SIG-M5 (cell line): Measurements from ENCODE around the gene ZNF81.
"Not testable (repeated sequence)": the region's sequence is repeated elsewhere in the genome, so short reads cannot be mapped to it uniquely, and the experiment has no call there.

ENCODE experiments used
- DNase-seq: peaks from one replicate; lab custom pipeline; 2025; lab: John Stamatoyannopoulos, UW

Gene ZNF81

DNA sequence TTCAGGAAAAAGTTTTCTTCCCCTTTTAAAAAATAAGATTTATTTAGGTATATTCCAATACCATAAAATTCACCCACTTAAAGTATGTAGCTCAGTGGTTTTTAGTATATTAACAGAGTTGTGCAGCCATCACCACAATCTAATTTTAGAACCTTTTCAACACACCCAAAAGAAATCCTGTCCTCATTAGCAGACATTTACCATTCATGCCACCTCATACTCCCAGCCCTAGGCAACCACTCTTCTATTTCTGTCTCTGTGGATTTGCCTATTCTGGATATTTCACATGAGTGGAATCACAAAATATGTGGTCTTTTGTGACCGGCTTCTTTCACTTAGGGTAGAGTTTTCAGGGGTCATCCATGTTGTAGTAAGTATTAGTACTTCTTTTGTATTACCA lies 7.4 kb downstream of the ZNF81 start:
- DNase-seq = no peak

DNA sequence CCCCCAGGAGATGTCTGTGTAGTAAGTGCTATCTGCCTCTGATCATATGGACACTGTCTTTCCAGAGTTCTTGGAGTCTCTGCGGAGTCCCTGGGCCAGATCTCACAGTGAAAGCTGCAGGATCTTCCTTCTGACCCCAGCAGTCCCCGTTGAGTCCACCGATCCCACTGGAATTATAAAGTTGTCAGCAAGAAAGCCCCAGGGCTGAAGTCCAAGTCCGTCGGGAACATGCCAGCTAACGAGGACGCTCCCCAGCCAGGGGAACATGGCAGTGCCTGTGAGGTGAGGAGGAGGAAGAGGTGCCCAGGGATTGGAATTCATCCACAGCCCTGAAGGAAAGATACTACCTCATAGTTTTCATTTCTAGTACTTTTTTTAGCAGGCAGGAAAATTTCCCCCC lies 9.3 kb downstream of the ZNF81 start:
- no peak for DNase-seq

DNA sequence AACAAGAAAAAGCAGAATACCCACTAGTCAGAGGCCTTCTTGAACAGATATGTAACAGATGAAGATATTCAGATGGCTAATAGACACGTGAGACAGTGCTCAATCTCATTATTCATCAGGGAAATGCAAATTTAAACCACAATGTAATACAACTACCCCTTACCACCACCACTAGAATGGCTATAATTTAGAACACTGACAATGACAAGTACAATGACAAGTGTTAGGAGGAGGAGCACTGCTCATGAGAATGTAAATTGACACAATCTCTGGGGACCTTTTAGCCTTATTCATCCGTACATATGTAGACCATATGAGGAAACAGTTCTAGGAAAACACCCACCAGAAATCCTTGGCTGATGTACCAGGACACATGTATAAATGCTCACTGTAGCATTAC lies 13.1 kb downstream of the ZNF81 start:
- DNase-seq = no peak

DNA sequence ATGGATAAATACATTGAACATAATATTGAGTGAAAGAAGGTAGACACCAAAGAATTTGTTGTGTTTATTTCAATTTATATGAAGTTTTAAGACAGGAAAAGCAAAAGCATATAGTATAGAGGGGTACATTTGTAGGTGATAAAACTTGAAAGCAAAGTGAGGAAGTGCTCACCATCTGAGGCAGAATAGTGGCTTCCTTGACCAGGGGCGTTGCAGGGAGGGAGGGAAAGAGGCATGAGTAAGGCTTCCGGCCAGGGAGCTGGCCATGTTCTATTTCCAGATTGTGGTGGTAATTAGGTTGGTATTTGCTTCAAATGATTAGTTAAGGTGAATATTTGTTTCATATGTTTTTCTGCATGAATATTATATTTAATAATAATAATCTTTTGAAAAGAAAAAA lies 13.7 kb downstream of the ZNF81 start:
- DNase-seq = not testable (repeated sequence)

DNA sequence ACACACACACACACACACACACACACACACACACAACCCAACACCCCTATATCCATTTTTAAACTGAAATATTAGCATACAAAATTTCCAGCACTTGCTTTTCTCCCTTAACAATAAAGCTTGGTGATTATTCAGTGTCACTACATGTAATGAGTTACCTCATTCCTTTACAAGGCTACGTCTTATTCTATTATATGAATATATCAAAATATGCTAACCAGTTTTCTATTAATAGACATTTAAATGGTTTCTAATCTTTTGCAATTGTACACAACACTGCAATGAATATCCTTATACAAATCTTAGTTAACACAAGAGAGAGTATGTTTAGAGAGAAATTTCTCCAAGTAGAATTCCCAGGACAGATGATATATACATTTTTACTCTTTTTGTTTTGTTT lies 14.2 kb downstream of the ZNF81 start:
- no peak for DNase-seq

DNA sequence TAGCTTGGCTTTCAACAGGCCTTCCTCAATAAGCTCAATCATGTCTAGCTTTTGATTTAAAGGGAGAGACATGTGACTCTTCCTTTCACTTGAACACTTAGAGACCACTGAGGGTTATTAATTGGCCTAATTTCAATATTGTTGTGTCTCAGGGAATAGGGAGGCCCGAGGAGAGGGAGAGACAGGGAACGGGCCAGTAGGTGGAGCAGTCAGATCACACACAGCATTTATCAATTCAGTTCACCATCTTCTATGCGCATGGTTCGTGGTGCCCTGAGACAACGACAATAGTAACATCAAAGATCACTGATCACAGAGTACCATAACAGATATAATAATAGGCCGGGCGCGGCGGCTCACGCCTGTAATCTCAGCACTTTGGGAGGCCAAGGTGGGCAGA lies 17.8 kb downstream of the ZNF81 start:
- DNase-seq = no peak

DNA sequence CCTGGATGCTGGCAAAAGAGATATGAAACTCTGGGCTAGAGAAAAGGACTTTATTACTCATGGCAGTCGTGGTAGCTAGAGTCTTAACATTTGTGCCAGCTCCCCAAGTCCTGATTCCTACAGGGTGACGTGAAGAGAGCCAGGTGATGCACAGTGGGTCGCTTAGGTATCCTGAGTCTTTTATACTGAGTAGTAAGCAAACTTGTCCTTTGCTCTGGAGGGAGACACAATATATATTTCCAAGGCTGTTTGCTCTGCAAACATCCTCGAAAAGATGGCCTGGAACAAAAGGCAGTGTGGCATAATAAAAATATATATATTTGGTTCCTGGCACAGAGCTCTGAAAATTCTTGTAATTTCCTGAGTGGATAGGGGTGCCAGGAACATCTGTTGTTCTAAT lies 23.0 kb downstream of the ZNF81 start:
- no peak for DNase-seq

DNA sequence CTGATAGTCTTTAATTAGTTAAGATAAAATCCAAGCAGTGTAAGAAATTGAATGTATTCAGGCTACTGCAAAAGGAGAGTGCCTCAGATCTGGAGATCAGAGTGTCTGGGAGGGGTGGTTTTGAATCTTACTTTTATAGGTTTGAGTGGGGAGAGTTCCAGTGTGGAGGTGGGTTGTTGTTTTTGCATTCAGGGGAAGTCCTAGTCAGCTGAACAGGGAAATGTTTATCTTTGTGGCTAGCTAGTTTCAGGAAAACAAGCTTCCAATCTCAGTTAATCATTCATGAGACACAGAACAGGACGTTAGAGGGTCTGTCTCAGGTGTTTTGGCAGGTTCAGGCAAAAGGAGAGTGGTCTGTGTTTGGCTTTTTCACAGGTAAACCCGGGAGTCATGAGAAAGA lies 26.0 kb downstream of the ZNF81 start:
- DNase-seq = no peak

DNA sequence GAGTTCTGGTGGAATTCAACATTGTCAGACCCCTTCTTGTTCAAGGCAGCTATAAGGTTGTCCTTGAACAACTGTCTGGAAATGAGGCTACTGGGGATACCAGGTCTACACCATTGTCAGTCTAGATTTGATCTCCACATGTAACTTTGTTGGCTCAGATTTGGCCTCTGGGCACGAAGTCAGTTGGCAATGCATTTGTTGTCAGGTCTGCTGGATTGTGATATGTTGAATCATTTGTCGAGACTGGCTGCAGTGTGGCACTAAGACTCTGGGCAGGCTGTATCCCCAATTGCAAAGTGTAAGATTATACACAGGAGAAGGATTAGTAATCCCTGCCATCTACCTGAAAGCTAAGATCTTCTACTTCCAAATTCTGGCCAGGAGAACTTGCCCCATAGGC lies 26.5 kb downstream of the ZNF81 start:
- DNase-seq = no peak

DNA sequence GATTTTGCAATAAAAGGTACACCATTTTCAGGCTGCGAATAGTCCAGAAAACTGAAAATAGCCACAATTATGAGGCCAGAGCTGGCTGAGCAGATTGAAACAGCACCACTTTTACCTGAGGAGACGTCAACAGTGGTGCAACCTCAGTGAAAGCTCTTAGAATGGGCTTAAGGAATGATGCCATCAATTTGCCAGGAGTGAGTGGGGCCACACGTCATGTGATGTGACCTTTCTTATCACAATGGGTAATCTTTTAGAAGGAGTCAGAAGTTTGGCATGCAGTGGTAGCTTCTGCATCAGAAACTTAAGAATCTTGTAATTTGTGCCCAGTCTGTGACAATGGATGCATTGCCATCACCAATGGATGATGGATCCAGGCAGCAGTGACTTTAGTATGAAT lies 27.6 kb downstream of the ZNF81 start:
- DNase-seq = no peak

DNA sequence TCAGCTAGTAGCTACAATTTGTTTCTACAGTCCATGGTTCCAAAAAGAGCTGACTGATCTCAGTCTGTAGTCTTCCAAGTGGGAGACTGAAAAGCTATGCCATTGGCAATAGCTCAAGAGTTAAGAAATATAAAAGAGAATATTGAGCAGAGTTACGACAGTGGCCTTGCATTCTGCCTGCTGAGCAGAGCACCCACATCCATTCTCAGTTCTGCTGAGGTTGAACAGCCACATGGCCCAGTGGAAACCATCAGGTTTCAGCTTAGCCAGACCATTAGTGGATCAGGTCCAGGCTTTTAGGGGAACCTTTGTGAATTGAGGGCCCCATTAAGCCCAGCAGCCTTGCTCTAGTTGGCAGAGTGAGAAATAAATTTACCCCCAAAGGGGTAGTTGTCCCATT lies 28.1 kb downstream of the ZNF81 start:
- no peak for DNase-seq

DNA sequence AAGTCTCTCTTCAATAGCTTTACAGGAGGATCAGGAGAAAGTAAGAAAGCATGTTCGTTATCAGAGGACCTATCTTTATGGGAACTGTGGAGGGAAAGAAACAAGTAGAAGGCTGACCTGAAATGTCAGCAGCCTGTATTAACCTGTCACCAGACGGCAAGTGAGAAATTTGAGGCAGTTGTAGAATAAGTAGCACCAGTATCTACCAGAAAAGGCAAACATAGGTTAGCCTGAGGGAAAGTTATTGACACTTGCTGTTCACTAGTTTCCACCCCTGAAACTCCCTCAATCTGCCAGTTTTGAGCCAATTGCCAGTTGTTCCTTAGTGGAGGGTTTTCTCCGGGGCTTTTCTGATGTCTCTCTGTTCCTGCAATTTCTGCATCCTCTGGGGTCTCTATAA lies 36.4 kb downstream of the ZNF81 start:
- DNase-seq = no peak

DNA sequence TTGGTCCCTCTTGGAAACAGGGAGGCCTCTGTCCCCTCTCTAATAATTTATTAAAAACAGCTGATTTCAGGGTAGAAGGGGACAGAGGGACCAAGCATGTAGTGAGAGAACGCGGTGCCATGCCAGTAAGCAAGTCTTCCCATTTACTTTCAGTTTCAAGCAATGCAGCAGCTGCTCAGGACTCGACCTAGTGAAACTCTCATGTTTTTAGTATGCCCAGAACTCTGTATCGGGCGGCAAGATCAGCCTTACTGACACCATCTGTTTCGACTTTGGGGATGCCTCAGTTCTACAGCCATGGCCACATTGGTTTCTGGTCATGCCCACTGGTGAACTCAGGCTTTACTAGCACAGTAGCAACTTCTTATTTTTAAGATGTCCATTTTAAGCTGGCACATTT lies 40.6 kb downstream of the ZNF81 start:
- DNase-seq = no peak

DNA sequence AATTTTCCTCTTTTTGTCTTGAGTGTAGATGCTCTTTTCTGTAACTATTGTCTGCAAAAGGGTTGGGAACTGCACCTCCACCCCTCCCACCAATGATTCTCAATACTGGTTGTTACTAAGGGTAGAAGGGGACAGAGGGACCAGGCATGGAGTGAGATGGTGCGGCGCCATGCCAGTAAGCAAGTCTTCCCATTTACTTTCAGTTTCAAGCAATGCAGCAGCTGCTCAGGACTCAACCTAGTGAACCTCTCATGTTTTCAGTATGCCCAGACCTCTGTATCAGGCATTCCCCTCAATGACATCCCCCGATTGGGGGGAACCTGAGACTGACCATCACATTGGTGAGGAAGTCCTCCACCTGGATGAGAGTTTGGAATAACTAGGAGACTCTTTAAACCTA lies 41.5 kb downstream of the ZNF81 start:
- DNase-seq = no peak

DNA sequence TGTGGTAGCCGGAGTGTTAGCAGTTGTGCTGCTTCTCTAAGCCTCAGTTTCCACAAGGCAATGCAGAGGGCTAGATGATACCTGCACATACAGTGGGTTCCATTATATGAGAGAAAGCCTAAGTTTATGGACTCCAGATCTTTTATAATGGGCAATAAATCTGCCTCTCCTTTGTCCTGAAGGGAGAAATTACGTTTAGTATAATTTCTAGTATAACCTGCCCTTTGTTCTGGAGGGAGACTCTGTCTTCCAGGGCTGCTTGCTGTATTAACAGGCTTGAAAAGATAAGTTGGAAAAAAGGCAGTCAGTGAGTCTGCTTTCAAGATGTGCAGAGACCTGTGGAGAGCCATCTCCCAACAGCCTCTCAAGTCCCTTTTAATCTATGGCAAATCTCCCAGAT lies 42.8 kb downstream of the ZNF81 start:
- no peak for DNase-seq

DNA sequence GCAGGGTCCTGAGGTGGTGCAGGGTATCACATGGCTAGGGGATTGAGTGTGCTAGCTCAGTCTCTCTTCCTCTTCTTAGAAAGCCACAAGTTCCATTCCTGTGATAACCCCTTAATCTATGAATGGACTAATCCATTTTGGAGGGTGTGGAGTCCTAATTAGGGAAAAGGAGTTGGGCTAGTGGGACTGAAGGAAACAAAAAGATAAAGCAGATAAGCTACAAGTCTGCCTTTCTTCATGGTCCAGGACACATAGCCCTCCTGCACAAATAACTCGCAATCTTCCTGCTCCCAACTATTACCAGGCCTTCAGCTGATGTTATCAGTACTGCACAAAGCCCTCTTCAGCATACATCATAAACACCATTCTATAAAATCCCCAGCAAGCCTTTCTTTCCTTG lies 44.2 kb downstream of the ZNF81 start:
- DNase-seq = no peak

DNA sequence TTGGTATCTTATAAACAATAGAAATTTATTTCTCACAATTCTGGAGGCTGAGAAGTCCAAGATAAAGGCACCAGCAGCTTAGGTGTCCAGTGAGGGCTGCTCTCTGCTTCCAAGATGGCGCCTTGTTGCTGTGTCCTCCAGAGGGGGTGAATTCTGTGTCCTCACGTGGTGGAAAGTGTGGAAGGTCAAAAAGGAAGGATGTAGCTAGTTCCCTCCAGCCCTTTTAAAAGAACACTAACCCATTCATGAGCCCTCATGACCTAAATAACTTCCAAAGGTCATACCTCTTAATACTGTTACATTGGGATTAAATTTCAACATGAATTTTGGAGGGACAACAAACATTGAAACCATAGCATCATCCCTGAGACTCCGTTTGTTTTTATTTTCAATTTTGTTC lies 48.8 kb downstream of the ZNF81 start:
- DNase-seq = no peak

DNA sequence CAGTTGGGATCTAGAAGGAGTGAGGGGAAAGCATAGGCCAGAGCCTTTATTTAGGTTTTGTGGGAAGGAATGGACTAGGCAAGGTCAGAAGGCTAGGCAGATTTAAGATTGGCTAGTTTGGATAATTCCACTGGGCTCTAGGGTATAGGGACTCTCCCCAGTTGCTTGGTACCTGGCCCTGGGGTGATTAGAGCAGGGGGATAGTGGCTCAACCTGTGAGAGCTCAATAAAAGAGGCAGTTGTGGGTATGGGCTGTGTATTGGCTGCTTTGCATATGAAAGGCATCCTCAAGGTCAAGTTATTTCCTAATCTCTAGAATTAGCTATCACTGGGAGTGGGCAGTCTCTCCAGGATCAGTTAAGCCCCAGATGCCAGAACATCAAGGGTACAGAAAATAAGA lies 61.3 kb downstream of the ZNF81 start:
- DNase-seq = no peak

DNA sequence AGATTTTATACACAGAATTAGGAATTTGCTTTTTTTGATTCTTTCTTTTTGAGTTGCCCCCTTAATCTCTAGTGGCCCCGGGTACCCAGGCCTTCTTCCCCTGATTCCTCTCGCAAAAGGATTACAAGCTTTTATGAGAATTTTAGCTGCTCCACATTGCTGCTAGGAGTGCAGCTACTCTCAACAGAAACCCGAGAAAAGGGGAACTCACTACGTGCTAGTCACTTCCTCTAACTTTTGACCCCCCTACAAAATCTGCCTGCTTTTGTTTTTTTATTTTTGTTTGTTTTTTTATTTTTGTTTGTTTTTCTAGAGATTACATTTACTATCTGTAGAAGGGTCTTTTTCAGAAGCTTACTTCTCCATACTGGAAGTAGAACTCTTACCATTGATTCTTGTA lies 64.1 kb downstream of the ZNF81 start:
- DNase-seq = no peak

DNA sequence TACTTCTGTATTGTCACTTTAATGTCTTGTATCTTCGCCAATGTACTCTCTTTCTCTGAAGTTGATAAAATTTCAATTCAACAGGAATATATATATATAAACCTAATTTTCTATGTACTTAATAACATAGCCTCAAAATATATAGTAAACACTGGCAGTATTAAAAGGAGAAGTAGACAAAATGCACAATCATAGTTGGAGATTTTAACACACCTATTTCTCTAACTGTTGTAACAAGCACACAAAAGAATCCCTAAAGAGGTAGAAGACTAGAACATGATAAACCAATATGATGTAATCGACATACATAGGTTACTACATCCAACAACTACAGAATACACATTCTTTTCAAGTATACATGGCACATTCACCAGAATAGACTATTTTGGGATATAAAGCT lies 65.5 kb downstream of the ZNF81 start:
- no peak for DNase-seq

DNA sequence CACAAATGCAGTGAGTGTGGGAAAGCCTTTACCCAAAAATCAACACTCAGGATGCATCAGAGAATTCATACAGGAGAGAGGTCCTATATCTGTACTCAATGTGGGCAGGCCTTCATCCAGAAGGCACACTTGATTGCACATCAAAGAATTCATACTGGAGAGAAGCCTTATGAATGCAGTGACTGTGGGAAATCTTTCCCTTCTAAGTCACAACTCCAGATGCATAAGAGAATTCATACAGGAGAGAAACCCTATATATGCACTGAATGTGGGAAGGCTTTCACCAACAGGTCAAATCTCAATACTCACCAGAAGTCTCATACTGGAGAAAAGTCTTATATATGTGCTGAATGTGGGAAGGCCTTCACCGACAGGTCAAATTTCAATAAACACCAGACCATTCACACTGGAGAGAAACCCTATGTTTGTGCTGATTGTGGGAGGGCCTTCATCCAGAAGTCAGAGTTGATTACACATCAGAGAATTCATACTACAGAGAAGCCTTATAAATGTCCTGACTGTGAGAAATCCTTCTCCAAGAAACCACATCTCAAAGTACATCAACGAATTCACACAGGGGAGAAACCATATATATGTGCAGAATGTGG lies 79.3 kb downstream of the ZNF81 start:
- no peak for DNase-seq

DNA sequence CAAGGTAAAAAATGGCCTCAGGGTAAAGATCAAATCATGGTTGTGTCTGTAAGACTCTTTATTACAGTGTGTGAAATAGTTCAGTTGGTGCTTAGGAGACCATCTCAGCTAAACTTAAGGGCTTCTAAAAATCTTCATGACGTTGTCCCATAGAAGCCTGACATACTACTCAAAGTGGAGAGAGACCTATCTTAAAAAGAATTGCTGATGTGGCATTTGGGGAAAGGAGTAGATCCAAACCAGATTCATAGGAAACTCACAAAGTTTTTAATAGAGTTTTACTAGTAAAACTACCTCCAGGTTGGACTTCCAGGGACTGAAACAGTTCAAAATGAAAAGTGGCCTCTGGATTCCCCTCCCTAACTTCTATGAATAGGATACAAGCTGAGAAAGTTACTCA lies 81.6 kb downstream of the ZNF81 start:
- no peak for DNase-seq

DNA sequence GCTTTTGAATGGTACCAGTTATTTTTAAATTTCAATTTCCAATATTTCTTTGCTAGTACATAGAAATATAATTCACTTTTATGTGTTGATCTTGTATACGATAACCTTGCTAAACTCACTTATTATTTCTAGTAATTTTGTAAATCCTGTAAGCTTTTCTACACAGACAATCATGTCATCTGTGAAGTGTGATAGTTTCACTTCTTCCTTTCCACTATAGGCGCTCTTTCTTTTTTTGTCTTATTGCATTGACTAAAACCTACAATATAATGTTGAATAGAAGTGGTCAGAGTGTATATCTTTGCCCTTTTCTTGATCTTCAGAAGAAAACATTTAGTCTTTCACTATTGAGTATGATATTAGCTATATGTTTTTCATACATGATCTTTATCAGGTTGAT lies 90.5 kb downstream of the ZNF81 start:
- DNase-seq = no peak

DNA sequence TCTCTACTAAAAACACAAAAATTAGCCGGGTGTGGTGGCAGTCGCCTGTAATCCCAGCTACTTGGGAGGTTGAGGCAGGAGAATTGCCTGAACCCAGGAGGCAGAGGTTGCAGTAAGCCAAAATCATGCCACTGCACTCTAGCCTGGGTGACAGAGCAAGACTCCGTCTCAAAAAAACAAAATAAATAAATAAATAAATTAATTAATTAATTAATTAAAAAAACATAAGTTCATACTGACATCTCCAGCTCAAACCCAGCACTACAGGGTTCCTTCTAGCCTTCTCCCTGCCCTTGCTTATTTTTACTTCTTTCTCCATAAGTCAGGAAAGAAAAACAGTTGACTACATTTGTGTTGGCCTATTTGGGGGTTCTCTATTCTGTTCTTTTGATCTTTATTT lies 95.3 kb downstream of the ZNF81 start:
- not testable (repeated sequence) for DNase-seq

DNA sequence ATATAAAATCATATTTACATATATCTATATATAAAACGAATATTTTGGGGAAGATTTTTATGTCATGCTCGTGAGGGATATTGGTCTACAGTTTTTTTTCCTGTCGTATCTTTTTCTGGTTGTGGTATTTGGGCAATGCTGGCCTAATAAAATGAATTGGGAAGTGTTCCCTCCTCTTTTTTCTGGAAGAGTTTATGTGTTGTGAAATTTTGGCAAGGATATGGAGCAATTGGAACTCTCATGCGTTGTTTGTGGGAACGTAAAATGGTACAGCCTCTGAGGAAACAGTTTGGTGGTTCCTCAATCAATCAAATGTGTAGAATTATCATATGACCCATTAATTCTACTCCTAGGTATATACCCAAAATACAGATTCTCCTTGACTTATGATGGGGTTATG lies 97.2 kb downstream of the ZNF81 start:
- no peak for DNase-seq
